Femur (tissue), 1 donor: Measurements from ENCODE around the gene PAK1IP1.
"Not testable (repeated sequence)": the region's sequence is repeated elsewhere in the genome, so short reads cannot be mapped to it uniquely, and the experiment has no call there.

Experiments used
- DNase-seq: peaks from one replicate; pipeline ENCODE4 v3.0.0-alpha.2; 2017

Gene PAK1IP1

DNA sequence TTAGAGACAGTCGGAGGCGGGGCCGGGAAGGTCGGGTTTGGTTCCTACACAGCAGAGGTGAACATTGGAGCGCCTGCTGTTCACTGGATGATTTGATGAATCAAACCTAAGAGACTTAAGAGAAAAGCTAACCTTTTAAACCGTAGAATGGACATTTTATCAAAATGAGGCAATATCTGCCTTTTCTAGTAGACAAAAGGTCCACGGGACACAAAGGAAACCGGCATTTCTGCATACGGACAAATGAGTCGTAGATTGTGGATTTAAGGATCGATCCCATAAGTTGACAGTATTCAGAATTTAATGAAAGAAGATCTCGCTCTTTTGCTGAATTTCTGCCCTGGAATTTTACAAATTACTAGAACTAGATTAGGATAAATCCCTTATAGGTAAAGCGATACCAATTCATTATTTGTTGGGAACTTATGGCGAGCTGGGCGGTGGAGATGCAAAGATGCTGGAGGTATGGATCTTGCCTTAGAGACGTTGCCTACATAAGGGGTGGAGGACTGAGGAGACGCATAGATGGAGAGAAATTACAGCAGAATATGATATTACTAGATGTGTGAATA, 400 bp downstream of the PAK1IP1 start:
- no peak for DNase-seq

DNA sequence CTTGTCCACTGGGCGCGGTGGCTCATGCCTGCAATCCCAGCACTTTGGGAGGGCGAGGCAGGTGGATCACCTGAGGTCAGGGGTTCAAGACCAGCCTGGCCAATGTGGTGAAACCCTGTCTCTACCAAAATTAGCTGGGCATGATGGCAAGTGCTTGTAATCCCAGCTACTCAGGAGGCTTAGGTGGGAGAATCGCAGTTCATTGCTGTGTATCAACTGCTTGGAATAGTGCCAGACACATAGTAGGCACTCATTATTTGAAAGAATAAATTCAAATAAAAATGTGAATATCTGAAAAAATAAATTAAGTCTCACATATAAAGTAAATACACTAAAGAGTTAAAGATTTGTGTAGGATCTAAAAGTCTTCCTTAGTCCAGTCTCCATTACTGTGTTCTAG, 1.9 kb downstream of the PAK1IP1 start:
- DNase-seq, result no peak

DNA sequence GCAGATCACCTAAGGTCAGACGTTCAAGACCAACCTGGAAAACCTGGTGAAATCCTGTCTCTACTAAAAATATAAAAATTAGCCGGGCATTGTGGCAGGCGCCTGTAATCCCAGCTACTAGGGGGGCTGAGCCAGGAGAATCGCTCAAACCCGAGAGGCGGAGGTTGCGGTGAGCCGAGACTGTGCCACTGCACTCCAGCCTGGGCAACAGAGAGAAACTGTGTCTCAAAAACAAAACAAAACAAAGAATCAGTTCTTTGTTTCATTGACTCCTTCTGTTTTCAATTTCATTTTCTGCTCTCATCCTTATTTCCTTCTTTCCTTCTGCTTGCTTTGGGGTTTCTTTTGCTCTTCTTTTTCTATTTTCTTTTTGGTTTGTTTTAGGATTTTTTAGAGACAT, 19.2 kb downstream of the PAK1IP1 start:
- DNase-seq, result no peak

DNA sequence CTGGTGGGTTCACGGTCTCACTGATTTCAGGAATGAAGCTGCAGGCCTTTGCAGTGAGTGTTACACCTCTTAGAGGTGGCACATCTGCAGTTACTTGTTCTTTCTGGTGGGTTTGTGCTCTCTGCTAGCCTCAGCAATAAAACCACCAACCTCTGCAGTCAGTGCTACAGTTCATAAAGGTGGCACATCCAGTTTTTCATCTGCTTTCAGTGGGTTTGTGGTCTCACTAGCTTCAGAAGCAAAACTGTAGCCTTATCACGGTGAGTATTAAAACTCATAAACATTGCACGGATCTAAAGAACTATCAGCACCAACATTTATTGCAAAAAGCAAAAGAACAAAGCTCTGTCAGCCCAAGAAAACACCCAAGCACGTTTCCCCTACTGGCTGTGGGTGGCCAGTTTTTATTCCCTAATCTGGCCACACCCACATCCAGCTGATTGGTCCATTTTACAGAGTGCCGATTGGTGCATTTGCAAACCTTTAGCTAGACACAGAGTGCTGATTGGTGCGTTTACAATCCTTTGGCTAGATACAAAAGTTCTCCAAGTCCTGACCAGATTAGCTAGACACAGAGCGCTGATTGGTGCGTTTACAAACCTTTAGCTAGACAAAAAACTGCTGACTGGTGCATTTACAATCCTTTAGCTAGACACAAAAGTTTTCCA, 24.7 kb downstream of the PAK1IP1 start:
- DNase-seq, result no peak

DNA sequence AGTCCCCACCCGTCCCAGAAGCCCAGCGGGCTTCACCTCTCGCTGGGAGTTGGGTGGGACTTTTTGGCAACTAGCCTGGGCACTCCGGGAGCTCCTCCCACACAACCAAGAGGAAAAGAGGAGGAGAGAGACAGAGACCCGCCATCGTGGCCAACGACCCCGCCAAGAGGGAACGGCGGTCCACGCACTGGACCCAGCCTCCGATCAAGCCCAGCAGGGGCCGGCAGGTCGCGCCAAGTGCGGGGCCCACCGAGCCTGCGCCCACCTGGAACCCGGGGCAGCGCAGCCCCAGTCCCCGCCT, 25.1 kb downstream of the PAK1IP1 start:
- peak; percentile 47 for DNase-seq

DNA sequence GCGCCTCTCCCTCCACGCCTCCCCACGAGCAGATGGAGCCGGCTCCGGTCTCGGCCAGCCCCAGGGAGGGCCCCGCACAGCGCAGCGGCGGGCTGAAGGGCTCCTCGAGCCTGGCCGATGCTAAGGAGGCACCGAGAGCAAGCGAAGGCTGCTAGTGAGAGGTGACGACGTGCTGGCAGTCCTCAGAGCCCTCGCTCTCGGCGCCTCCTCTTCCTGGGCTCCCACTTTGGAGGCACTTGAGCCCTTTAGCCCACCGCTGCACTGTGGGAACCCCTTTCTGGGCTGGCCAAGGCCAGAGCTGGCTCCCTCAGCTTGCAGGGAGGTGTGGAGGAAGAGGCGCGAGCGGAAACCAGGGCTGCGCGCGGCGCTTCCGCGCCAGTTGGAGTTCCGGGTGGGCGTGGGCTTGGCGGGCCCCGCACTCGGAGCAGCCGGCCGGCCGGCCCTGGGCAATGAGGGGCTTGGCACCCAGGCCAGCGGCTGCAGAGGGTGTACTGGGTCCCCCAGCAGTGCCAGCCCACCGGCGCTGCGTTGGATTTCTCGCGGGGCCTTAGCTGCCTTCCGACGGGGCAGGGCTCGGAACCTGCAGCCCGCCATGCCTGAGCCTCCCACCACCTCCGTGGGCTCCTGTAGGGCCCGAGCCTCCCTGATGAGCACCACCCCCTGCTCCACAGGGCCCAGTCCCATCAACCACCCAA, 25.6 kb downstream of the PAK1IP1 start:
- DNase-seq, result peak; percentile 56

GRCh38 chr6:10720960-10721849, 26.4 kb downstream of the PAK1IP1 start:
- DNase-seq, result not testable (repeated sequence)

- no peak for DNase-seq
Measured at GRCh38 chr6:10721850-10722569, 27.2 kb downstream of the PAK1IP1 start.

GRCh38 chr6:10722570-10722819, 27.7 kb downstream of the PAK1IP1 start:
- no peak for DNase-seq

GRCh38 chr6:10722820-10723566, 28.2 kb downstream of the PAK1IP1 start, which contains the start of gene TMEM14C:
Gene TMEM14C (plus strand): TSS chr6:10723070. CDS start chr6:10724614, 1,544 bp downstream.
- DNase-seq, result peak; percentile 99

DNA sequence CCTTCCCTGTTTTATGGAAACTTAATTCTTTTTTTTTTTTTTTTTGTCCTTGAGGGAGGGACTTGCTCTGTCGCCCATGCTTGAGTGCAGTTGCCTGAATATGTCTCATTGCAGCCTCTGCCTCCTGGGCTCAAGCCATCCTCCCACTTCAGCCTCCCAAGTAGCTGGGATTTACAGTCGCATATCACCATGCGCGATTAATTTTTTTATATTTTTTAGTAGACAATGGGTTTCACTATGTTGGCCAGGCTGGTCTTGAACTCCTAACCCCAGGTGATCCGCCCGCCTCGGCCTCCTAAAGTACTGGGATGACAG, 28.8 kb downstream of the PAK1IP1 start:
- no peak for DNase-seq

GRCh38 chr6:10725044-10725443, 30.3 kb downstream of the PAK1IP1 start:
- DNase-seq, result no peak

- no peak for DNase-seq
Measured at GRCh38 chr6:10725716-10726115, 30.9 kb downstream of the PAK1IP1 start.

DNA sequence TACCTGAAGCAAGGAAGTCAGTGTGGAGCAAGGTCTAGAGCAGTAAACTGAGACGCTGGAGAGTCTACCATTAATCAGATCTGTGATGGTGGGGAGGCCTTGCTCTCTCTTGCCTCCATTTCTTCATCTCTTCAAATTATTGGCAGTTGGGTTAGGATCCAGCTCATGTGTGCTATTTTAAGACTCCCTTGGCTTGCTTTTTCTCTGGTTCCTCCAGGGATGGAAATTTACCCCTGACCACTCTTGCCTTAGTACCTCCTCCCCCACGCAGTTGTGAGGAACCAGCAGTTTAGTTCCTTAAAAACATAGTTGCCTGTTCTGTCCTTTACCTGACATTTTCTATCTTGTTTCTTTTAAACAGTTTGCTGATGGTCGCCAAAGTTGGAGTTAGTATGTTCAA, 35.5 kb downstream of the PAK1IP1 start:
- no peak for DNase-seq

GRCh38 chr6:10733151-10733715, 38.5 kb downstream of the PAK1IP1 start:
- DNase-seq, result no peak

DNA sequence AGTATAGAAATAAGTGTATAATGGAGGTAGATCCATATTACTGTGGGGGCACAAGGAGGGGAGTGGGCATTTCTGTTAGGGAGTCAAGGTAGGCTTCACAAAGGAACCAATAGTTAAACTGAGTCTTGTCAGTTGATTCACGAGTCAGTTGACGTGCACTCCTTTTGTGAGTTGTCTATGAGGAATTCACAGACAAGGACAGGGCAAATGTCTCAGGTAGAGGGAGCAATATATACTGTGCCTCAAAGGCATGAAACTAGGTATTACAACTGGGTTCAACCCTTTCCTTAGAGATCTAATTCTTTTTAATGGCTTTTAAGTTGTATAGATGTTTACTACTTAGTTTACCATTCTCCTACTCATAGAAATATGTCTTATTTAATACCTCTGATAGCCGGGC, 39.1 kb downstream of the PAK1IP1 start:
- DNase-seq, result no peak

GRCh38 chr6:10736731-10737130, 42.0 kb downstream of the PAK1IP1 start:
- DNase-seq, result no peak

GRCh38 chr6:10740061-10740460, 45.3 kb downstream of the PAK1IP1 start:
- DNase-seq, result no peak

GRCh38 chr6:10741643-10742042, 46.9 kb downstream of the PAK1IP1 start:
- not testable (repeated sequence) for DNase-seq

- DNase-seq, result no peak
Measured at GRCh38 chr6:10742251-10742650, 47.5 kb downstream of the PAK1IP1 start.

- no peak for DNase-seq
Measured at GRCh38 chr6:10743515-10743914, 48.7 kb downstream of the PAK1IP1 start.

GRCh38 chr6:10745116-10745515, 50.3 kb downstream of the PAK1IP1 start:
- DNase-seq, result no peak
